ENCODE results near the gene ELP4.

Gene ELP4

DNA sequence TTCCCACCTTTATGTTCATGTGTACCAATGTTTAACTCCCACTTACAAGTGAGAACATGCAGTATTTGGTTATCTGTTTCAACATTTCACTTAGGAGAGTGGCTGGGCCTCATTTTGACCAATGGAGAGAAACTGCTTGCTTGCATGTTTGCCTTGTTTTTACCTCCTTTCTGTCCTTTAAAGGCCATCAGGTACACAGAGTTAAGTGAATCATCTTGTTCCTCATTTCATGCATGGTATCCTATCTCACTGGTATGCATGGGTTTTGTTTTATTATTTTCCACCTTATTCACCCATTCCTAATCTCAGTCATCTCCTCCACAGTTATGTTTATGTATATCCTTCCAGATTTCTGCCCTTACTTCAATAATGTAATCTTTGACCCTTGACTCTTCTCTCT is 101.0 kb downstream of the ELP4 start:
- no peak overlapping the region for H3K4me3 ChIP-seq (ENCODE audit: insufficient read depth, low read length, poor library complexity, severe bottlenecking)
- no peaks in the 10 kb centered on the region for H3K27me3 ChIP-seq (ENCODE audit: low read length)
- H3F3A ChIP-seq (ENCODE audit: insufficient read depth): no peaks in the 10 kb centered on the region
- H4K20me1 ChIP-seq (ENCODE audit: low read depth, low read length): no peaks in the 10 kb centered on the region
- no peaks in the 10 kb centered on the region for H3K36me3 ChIP-seq (ENCODE audit: low read length)
- no peak overlapping the region for H3K27ac ChIP-seq (ENCODE audit: low read depth, low read length)
- no peaks in the 10 kb centered on the region for H3K79me2 ChIP-seq (ENCODE audit: insufficient read depth, low read length)
- H3K4me2 ChIP-seq (ENCODE audit: low read depth, low read length, poor library complexity, severe bottlenecking): no peak overlapping the region
- no peaks in the 10 kb centered on the region for H3K9me3 ChIP-seq (ENCODE audit: insufficient read depth, low read length)
- H2AFZ ChIP-seq (ENCODE audit: low read depth, low read length, severe bottlenecking): no peak overlapping the region
- H3K9ac ChIP-seq (ENCODE audit: low read length): no peak overlapping the region
- TF ChIP-seq EZH2phosphoT487 (conservative IDR thresholded peaks at IDR 0.05; ENCODE audit: low read length): no peak
- TF ChIP-seq, protein P1, sequence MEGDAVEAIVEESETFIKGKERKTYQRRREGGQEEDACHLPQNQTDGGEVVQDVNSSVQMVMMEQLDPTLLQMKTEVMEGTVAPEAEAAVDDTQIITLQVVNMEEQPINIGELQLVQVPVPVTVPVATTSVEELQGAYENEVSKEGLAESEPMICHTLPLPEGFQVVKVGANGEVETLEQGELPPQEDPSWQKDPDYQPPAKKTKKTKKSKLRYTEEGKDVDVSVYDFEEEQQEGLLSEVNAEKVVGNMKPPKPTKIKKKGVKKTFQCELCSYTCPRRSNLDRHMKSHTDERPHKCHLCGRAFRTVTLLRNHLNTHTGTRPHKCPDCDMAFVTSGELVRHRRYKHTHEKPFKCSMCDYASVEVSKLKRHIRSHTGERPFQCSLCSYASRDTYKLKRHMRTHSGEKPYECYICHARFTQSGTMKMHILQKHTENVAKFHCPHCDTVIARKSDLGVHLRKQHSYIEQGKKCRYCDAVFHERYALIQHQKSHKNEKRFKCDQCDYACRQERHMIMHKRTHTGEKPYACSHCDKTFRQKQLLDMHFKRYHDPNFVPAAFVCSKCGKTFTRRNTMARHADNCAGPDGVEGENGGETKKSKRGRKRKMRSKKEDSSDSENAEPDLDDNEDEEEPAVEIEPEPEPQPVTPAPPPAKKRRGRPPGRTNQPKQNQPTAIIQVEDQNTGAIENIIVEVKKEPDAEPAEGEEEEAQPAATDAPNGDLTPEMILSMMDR (IDR thresholded peaks at IDR 0.05; ENCODE audit: insufficient read depth, low read length, poor library complexity, severe bottlenecking): no peak
- H3K9me2 ChIP-seq (replicated peaks; ENCODE audit: insufficient read depth, low read length): no peaks in the 10 kb centered on the region

DNA sequence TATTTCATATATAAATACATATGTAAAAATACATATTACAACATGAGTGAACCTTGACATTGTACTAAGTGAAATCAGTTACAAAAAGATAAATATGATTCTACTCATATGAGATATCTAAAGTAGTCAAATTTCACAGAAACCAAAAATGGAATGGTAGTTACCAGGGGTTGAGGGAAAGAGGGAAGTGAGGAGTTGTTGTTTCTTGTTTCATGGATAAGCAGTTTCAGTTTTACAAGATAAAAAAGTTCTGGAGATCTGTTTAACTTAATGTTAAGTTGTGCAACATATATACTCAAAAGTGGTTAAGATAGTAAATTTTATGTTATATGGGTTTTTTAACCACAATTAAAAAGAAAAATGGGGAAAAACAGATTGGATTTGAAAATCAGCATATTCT is 107.7 kb downstream of the ELP4 start:
- no peak overlapping the region for H3K9ac ChIP-seq (ENCODE audit: low read length)
- H4K20me1 ChIP-seq (ENCODE audit: low read depth, low read length): no peaks in the 10 kb centered on the region
- no peaks in the 10 kb centered on the region for H3K9me2 ChIP-seq (replicated peaks; ENCODE audit: insufficient read depth, low read length)
- H2AFZ ChIP-seq (ENCODE audit: low read depth, low read length, severe bottlenecking): no peak overlapping the region
- no peaks in the 10 kb centered on the region for H3K27me3 ChIP-seq (ENCODE audit: low read length)
- H3F3A ChIP-seq (ENCODE audit: insufficient read depth): no peaks in the 10 kb centered on the region
- no peaks in the 10 kb centered on the region for H3K9me3 ChIP-seq (ENCODE audit: insufficient read depth, low read length)
- TF ChIP-seq, protein P1 (IDR thresholded peaks at IDR 0.05; ENCODE audit: insufficient read depth, low read length, poor library complexity, severe bottlenecking): no peak
- TF ChIP-seq EZH2phosphoT487 (conservative IDR thresholded peaks at IDR 0.05; ENCODE audit: low read length): no peak
- no peak overlapping the region for H3K27ac ChIP-seq (ENCODE audit: low read depth, low read length)
- no peak overlapping the region for H3K4me3 ChIP-seq (ENCODE audit: insufficient read depth, low read length, poor library complexity, severe bottlenecking)
- no peaks in the 10 kb centered on the region for H3K36me3 ChIP-seq (ENCODE audit: low read length)
- no peak overlapping the region for H3K4me2 ChIP-seq (ENCODE audit: low read depth, low read length, poor library complexity, severe bottlenecking)
- H3K79me2 ChIP-seq (ENCODE audit: insufficient read depth, low read length): no peaks in the 10 kb centered on the region

DNA sequence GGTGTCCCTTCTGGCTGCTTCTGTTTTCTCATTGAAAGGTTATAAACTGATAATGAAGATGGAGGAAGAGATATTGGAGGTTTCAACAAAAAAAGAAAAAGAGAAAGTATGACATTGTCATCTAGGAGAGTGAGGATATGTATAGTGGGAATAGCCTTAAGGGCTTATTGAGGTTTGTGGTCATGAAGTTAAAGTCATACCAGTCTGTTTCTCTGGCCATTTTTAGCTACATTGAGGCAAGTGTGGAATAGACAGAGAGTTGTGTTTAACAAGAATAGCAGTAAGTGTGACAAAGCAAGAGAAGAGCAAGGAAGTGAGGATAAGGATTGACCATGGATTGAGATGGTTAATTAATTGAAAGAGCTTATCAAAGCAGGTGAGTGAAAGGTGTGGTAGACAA is 110.4 kb downstream of the ELP4 start:
- TF ChIP-seq, protein P1 (IDR thresholded peaks at IDR 0.05; ENCODE audit: insufficient read depth, low read length, poor library complexity, severe bottlenecking): no peak
- no peak for TF ChIP-seq EZH2phosphoT487 (conservative IDR thresholded peaks at IDR 0.05; ENCODE audit: low read length)
- Histone ChIP-seq H3K4me3 (ENCODE audit: insufficient read depth, low read length, poor library complexity, severe bottlenecking) (no peak overlapping the region), H3K4me2 (ENCODE audit: low read depth, low read length, poor library complexity, severe bottlenecking) (no peak overlapping the region), H3F3A (ENCODE audit: insufficient read depth) (no peaks in the 10 kb centered on the region), H2AFZ (ENCODE audit: low read depth, low read length, severe bottlenecking) (no peak overlapping the region), H3K9ac (ENCODE audit: low read length) (no peak overlapping the region), H3K79me2 (ENCODE audit: insufficient read depth, low read length) (no peaks in the 10 kb centered on the region), H4K20me1 (ENCODE audit: low read depth, low read length) (no peaks in the 10 kb centered on the region), H3K9me2 (replicated peaks; ENCODE audit: insufficient read depth, low read length) (no peaks in the 10 kb centered on the region), H3K27me3 (ENCODE audit: low read length) (no peaks in the 10 kb centered on the region), H3K27ac (ENCODE audit: low read depth, low read length) (no peak overlapping the region), H3K36me3 (ENCODE audit: low read length) (no peaks in the 10 kb centered on the region), H3K9me3 (ENCODE audit: insufficient read depth, low read length) (no peaks in the 10 kb centered on the region)

Measured in SU-DHL-6 (cell line).